CD4-positive, CD25-positive, alpha-beta regulatory T cell (primary cell): ENCODE results near the gene ZNF592. TPM values are rescaled to one million over a fixed set of nuclear protein-coding genes. Genes with fewer than 3 reads are reported as not detected.
"Not testable (repeated sequence)": the region's sequence is repeated elsewhere in the genome, so short reads cannot be mapped to it uniquely, and the experiment has no call there.

ENCODE experiments used
- ATAC-seq, 2 donors: fragments of 150-1000 bp; cut with Tn5 transposase; one replicate each; pipeline ENCODE4 v1.10.0; 2021; ENCODE audit warnings: low read depth in 2 of 2, moderate number of reproducible peaks in 2 of 2, moderate library complexity in 1 of 2
- DNase-seq, 3 donors: peaks; one replicate each; pipeline versions ENCODE4 v3.0.0 to v3.0.0-alpha.2; 2012 to 2022; ENCODE audit warnings: mixed read lengths in 1 of 3
- H3K27ac ChIP-seq: one replicate; pipeline ENCODE4 v1.7.0; 2013; ENCODE audit warnings: mild to moderate bottlenecking, low read length; ENCODE audit not compliant: insufficient read depth, poor library complexity, severe bottlenecking
- H3K27me3 ChIP-seq: one replicate; pipeline ENCODE4 v1.7.0; 2013; ENCODE audit warnings: low read length; ENCODE audit not compliant: control insufficient read depth, insufficient read depth
- H3K36me3 ChIP-seq: one replicate; pipeline ENCODE4 v1.7.0; 2013; ENCODE audit warnings: mild to moderate bottlenecking, low read length, moderate library complexity; ENCODE audit not compliant: control insufficient read depth, insufficient read depth
- H3K4me1 ChIP-seq: 2 replicates; pipeline ENCODE4 v1.7.0; 2013; ENCODE audit warnings: mild to moderate bottlenecking, low read length; ENCODE audit not compliant: insufficient read depth, control insufficient read depth, poor library complexity, severe bottlenecking
- H3K4me3 ChIP-seq: one replicate; pipeline ENCODE4 v1.7.0; 2013; ENCODE audit warnings: low read depth, mild to moderate bottlenecking, low read length, moderate library complexity
- H3K9me3 ChIP-seq, 2 experiments: 1 replicate in 1 of 2; 2 replicates in 1 of 2; pipeline ENCODE4 v1.7.0; 2013; ENCODE audit warnings: low read length in 2 of 2, mild to moderate bottlenecking in 1 of 2, moderate library complexity in 1 of 2; ENCODE audit not compliant: control insufficient read depth in 2 of 2
- H3K27ac Mint-ChIP-seq, 3 donors: one replicate each; pipeline ENCODE4 v1.8.0; 2020 to 2022; ENCODE audit warnings: mild to moderate bottlenecking in 3 of 3, mixed read lengths in 3 of 3, moderate library complexity in 2 of 3
- H3K27me3 Mint-ChIP-seq: one replicate; pipeline ENCODE4 v1.8.0; 2022; ENCODE audit warnings: mild to moderate bottlenecking, mixed read lengths
- H3K36me3 Mint-ChIP-seq: one replicate; pipeline ENCODE4 v1.8.0; 2020; ENCODE audit warnings: mixed read lengths
- H3K4me1 Mint-ChIP-seq, 4 donors: one replicate each; pipeline ENCODE4 v1.8.0; 2020 to 2022; ENCODE audit warnings: mixed read lengths in 4 of 4, mild to moderate bottlenecking in 1 of 4
- H3K4me3 Mint-ChIP-seq, 4 donors: one replicate each; pipeline ENCODE4 v1.8.0; 2020 to 2022; ENCODE audit warnings: mild to moderate bottlenecking in 4 of 4, mixed read lengths in 4 of 4, moderate library complexity in 3 of 4
- H3K9me3 Mint-ChIP-seq, 7 donors: one replicate each; pipeline ENCODE4 v1.8.0; 2020 to 2022; ENCODE audit warnings: mixed read lengths in 7 of 7, mild to moderate bottlenecking in 3 of 7, moderate library complexity in 2 of 7
- polyA plus RNA-seq, 4 donors: library from polyadenylated mRNA; unstranded; fragments of 300-500 nt; fragmentation: Illumina TruSeq; gene quantifications; one replicate each; pipeline ENCODE4 v1.2.3, GENCODE V29; 2021
- total RNA-seq: library from RNA; stranded (reverse); gene quantifications from one replicate; pipeline ENCODE4 v1.2.3, GENCODE V29; 2022

Gene ZNF592
- total and polyA plus RNA-seq, 5 donors from 2014 or later, result 3.8 to 39.8 (median 4.3) TPM

DNA sequence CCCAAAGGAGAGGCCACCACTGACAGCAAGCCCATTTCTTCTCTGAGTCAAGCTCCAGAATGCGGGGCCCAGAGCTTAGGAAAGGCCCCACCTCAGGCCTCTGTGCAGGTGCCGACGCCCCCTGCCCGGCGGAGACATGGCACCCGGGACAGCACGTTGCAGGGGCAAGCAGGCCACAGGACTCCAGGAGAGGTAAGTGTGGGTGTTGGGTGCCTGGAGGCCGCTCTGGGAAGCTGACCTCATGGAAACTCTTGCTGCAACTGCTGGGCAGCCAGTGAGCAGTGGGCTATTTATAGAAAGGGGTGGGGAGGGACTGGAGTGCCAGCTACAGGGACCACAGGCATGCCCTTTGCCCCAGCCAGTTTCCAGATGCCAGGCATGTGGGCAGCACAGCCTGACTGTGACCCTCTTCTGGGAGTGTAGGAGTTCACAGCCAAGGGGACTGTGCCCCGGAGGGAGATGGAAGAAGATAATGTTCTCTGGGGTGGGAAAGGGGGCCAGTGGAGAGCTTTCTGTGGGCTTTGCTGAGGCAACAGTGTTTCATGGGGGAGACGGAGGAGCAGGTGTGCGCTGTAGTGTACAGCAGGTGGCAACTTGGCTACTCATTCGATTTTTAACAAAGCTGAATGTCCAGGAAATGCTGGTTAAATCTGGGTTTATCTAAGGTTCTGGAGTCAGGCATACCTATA is 92.5 kb downstream of the ZNF592 start:
- no peaks in the 10 kb centered on the region for H3K36me3 Mint-ChIP-seq
- Histone ChIP-seq H3K4me3 (no peak overlapping the region), H3K4me1 (no peaks in the 10 kb centered on the region), H3K27ac (no peak overlapping the region), H3K9me3 (no peaks in the 10 kb centered on the region), H3K27me3 (no peaks in the 10 kb centered on the region), H3K36me3 (no peaks in the 10 kb centered on the region)
- no peak for DNase-seq
- no peaks in the 10 kb centered on the region for H3K4me1 Mint-ChIP-seq
- H3K9me3 Mint-ChIP-seq, result peaks cover 0 to 2% (median 0%) of the 10 kb centered on the region in 7 donors
- peaks cover 14% of the 10 kb centered on the region for H3K27me3 Mint-ChIP-seq
- no peak overlapping the region for H3K27ac Mint-ChIP-seq
- H3K4me3 Mint-ChIP-seq, result no peak overlapping the region
- ATAC-seq, result no peak

DNA sequence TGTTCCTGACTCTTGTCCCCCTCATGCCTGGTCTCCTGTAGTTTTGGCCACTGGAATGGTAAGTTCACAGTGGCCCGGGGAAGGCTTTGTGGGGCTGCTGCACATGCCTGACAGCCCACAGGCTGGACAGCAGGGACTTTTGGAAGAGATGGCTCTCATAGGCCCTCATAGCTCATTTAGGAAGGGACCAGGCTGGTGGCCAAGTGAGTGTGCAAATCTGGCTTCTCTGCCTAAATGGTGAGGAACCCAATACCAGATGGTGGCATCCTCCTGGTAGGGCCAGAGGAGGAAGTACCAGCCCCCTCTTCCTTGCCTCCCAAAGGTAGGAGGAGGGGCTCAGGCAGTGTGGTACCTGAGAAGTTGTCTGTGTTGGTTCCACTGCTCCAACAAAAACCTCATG is 94.4 kb downstream of the ZNF592 start:
- H3K4me3 Mint-ChIP-seq, result no peak overlapping the region
- ATAC-seq, result no peak

DNA sequence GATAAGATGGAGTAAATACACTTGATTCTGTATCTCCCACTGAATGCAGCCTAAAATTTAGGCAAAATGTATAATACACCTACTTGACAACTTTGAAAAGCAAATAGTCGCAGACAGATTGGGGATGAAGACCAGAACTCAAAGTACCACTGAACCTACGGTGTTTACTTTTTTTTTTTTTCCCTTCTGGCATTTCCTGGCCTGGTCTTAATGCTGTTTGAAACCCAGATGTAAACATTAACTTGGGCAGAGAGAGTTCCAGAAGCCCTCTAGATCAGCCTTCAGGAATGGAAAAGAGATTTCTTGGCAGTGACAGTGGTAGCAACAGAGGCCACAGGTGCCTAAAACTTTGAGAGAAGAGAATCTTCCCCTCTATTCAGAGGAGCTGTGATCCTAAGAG is 96.6 kb downstream of the ZNF592 start:
- ATAC-seq, result no peak
- Mint-ChIP-seq H3K27me3 (peaks cover 5% of the 10 kb centered on the region), H3K4me1 (no peaks in the 10 kb centered on the region)

More for the DNA sequence above, 94.4 kb downstream of the ZNF592 start:
- Histone ChIP-seq H3K27ac (no peak overlapping the region), H3K9me3 (peaks cover 6 to 15% of the 10 kb centered on the region in 2 experiments), H3K36me3 (no peaks in the 10 kb centered on the region), H3K4me3 (no peak overlapping the region), H3K4me1 (no peaks in the 10 kb centered on the region), H3K27me3 (no peaks in the 10 kb centered on the region)
- peaks cover 4% of the 10 kb centered on the region for H3K36me3 Mint-ChIP-seq
- H3K27ac Mint-ChIP-seq, result no peak overlapping the region
- H3K9me3 Mint-ChIP-seq, result peaks cover 2 to 14% (median 5%) of the 10 kb centered on the region in 7 donors
- H3K4me1 Mint-ChIP-seq, result no peaks in the 10 kb centered on the region
- H3K27me3 Mint-ChIP-seq, result peaks cover 8% of the 10 kb centered on the region
- no peak for DNase-seq

GRCh38 chr15:84845631-84846030 is 97.2 kb downstream of the ZNF592 start:
- not testable (repeated sequence) for ATAC-seq, H3K27me3 Mint-ChIP-seq

More for the DNA sequence above, 96.6 kb downstream of the ZNF592 start:
- Mint-ChIP-seq H3K4me3 (no peak overlapping the region), H3K36me3 (peaks cover 4% of the 10 kb centered on the region), H3K27ac (no peak overlapping the region), H3K9me3 (peaks cover 2 to 16% (median 7%) of the 10 kb centered on the region in 7 donors)
- Histone ChIP-seq H3K27ac (no peak overlapping the region), H3K4me1 (no peaks in the 10 kb centered on the region), H3K9me3 (peaks cover 6 to 15% of the 10 kb centered on the region in 2 experiments), H3K27me3 (no peaks in the 10 kb centered on the region), H3K4me3 (no peak overlapping the region), H3K36me3 (no peaks in the 10 kb centered on the region)
- DNase-seq, result no peak

DNA sequence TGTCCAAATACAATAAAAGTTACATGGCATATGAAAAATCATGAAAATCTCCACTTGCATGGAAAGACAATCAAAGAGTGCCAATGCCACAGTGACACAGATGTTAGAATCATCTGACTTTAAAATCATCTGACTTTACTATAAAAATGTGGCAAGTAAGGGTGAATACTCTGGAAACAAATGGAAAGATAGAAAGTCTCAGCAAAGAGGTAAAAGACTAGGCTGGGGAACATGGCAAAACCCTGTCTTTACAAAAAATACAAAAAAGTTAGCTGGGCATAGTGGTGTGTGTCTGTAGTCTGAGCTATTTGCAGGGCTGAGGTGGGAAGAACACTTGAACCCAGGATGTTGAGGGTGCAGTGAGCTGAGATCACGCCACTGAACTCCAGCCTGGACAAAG is 97.9 kb downstream of the ZNF592 start:
- DNase-seq, result no peak
- Histone ChIP-seq H3K36me3 (no peaks in the 10 kb centered on the region), H3K27me3 (no peaks in the 10 kb centered on the region), H3K27ac (no peak overlapping the region), H3K4me3 (no peak overlapping the region), H3K9me3 (peaks cover 6 to 15% of the 10 kb centered on the region in 2 experiments), H3K4me1 (no peaks in the 10 kb centered on the region)
- H3K27ac Mint-ChIP-seq, result no peak overlapping the region
- no peak overlapping the region for H3K4me3 Mint-ChIP-seq
- H3K36me3 Mint-ChIP-seq, result peaks cover 4% of the 10 kb centered on the region
- H3K9me3 Mint-ChIP-seq, result peaks cover 2 to 16% (median 7%) of the 10 kb centered on the region in 7 donors
- H3K27me3 Mint-ChIP-seq, result peaks cover 5% of the 10 kb centered on the region
- no peak for ATAC-seq
- H3K4me1 Mint-ChIP-seq, result no peaks in the 10 kb centered on the region

More at GRCh38 chr15:84845631-84846030, 97.2 kb downstream of the ZNF592 start:
- H3K36me3 Mint-ChIP-seq, H3K36me3 ChIP-seq, H3K4me1 Mint-ChIP-seq, H3K27me3 ChIP-seq, H3K4me3 ChIP-seq, H3K27ac Mint-ChIP-seq, H3K27ac ChIP-seq, H3K4me3 Mint-ChIP-seq, H3K4me1 ChIP-seq: not testable (repeated sequence)
- peak in 1 of 3 donors; percentile 48 for DNase-seq
- H3K9me3 Mint-ChIP-seq, result peaks cover 2 to 16% (median 7%) of the 10 kb centered on the region in 7 donors
- peaks cover 6 to 15% of the 10 kb centered on the region in 2 experiments for H3K9me3 ChIP-seq

GRCh38 chr15:84847382-84847781 is 99.0 kb downstream of the ZNF592 start:
- H3K9me3 ChIP-seq, result peaks cover 6 to 15% of the 10 kb centered on the region in 2 experiments
- H3K36me3 Mint-ChIP-seq, result peaks cover 4% of the 10 kb centered on the region
- ATAC-seq (no peak), DNase-seq (no peak)
- H3K36me3 ChIP-seq, result no peaks in the 10 kb centered on the region
- no peaks in the 10 kb centered on the region for H3K27me3 Mint-ChIP-seq
- H3K27me3 ChIP-seq, result no peaks in the 10 kb centered on the region
- H3K4me3 ChIP-seq, result no peak overlapping the region
- H3K27ac Mint-ChIP-seq, result no peak overlapping the region
- H3K4me3 Mint-ChIP-seq, result peak overlapping the region in 1 of 4 donors; percentile 76
- no peaks in the 10 kb centered on the region for H3K4me1 Mint-ChIP-seq
- H3K4me1 ChIP-seq, result no peaks in the 10 kb centered on the region
- peaks cover 2 to 16% (median 8%) of the 10 kb centered on the region in 7 donors for H3K9me3 Mint-ChIP-seq
- H3K27ac ChIP-seq, result no peak overlapping the region

- Histone ChIP-seq H3K4me1 (no peaks in the 10 kb centered on the region), H3K27ac (no peak overlapping the region), H3K9me3 (peaks cover 2 to 5% of the 10 kb centered on the region in 2 experiments), H3K4me3 (no peak overlapping the region), H3K36me3 (no peaks in the 10 kb centered on the region), H3K27me3 (no peaks in the 10 kb centered on the region)
- DNase-seq, result no peak
- H3K9me3 Mint-ChIP-seq, result peaks cover 0 to 7% (median 5%) of the 10 kb centered on the region in 7 donors
- H3K4me1 Mint-ChIP-seq, result no peaks in the 10 kb centered on the region
- H3K4me3 Mint-ChIP-seq, result no peak overlapping the region
- no peak for ATAC-seq
- peaks cover under 1% of the 10 kb centered on the region for H3K36me3 Mint-ChIP-seq
- H3K27ac Mint-ChIP-seq, result no peak overlapping the region
- H3K27me3 Mint-ChIP-seq, result no peaks in the 10 kb centered on the region
Observed at GRCh38 chr15:84852212-84852611, 103.8 kb downstream of the ZNF592 start.

DNA sequence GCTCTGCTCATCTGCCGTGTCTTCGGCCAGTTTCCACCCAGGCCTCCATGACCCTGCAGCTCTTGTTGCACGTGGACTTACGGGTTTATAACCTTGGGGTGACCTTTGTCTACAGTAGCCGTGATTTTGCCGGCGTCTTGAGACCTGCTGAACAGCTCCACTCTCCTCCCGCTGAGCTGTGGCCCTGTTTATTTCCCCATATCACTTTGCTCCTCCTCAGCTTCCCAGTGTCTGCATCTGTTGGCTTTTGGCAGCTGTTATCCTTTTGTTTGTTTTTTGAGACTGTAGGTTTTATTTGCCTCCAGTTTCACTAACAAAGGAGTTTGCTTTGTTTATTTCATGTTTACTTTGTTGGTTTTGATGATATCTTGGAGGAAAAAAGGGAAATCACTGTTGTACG is 106.7 kb downstream of the ZNF592 start:
- Histone ChIP-seq H3K36me3 (no peaks in the 10 kb centered on the region), H3K9me3 (no peaks in the 10 kb centered on the region), H3K27ac (no peak overlapping the region), H3K4me1 (no peaks in the 10 kb centered on the region), H3K4me3 (no peak overlapping the region), H3K27me3 (no peaks in the 10 kb centered on the region)
- no peak overlapping the region for H3K27ac Mint-ChIP-seq
- no peak for ATAC-seq
- H3K4me1 Mint-ChIP-seq, result no peaks in the 10 kb centered on the region
- peaks cover 0 to 2% (median 0%) of the 10 kb centered on the region in 7 donors for H3K9me3 Mint-ChIP-seq
- H3K27me3 Mint-ChIP-seq, result no peaks in the 10 kb centered on the region
- no peak for DNase-seq
- no peaks in the 10 kb centered on the region for H3K36me3 Mint-ChIP-seq
- H3K4me3 Mint-ChIP-seq, result no peak overlapping the region
